IPS-18a (cell line): ENCODE measurements around the gene COPZ2.

Source experiments
- H3K27ac ChIP-seq: one replicate; pipeline ENCODE4 v1.5.1; 2013; ENCODE audit warnings: low read length
- H3K27me3 ChIP-seq: one replicate; pipeline ENCODE4 v1.6.1; 2013; ENCODE audit warnings: mild to moderate bottlenecking, low read length; ENCODE audit not compliant: control insufficient read depth, insufficient read depth
- H3K36me3 ChIP-seq: one replicate; pipeline ENCODE4 v1.6.1; 2013; ENCODE audit warnings: low read depth, low read length; ENCODE audit not compliant: control insufficient read depth
- H3K4me1 ChIP-seq: one replicate; pipeline ENCODE4 v1.6.1; 2013; ENCODE audit warnings: low read depth, low read length; ENCODE audit not compliant: control insufficient read depth
- H3K4me3 ChIP-seq: one replicate; pipeline ENCODE4 v1.5.1; 2013; ENCODE audit warnings: low read length
- H3K9ac ChIP-seq: one replicate; pipeline ENCODE4 v1.6.1; 2013; ENCODE audit warnings: mild to moderate bottlenecking, low read length, moderate library complexity
- H3K9me3 ChIP-seq: one replicate; pipeline ENCODE4 v1.6.1; 2013; ENCODE audit warnings: low read depth, low read length; ENCODE audit not compliant: control insufficient read depth

The COPZ2 gene

GRCh38 chr17:48067245-48067644 is 29.6 kb upstream of the COPZ2 start:
- Histone ChIP-seq H3K27me3 (no peaks in the 10 kb centered on the region), H3K9ac (no peak overlapping the region), H3K4me1 (peaks cover 7% of the 10 kb centered on the region), H3K36me3 (peaks cover 73% of the 10 kb centered on the region), H3K9me3 (no peaks in the 10 kb centered on the region), H3K27ac (no peak overlapping the region), H3K4me3 (no peak overlapping the region)

DNA sequence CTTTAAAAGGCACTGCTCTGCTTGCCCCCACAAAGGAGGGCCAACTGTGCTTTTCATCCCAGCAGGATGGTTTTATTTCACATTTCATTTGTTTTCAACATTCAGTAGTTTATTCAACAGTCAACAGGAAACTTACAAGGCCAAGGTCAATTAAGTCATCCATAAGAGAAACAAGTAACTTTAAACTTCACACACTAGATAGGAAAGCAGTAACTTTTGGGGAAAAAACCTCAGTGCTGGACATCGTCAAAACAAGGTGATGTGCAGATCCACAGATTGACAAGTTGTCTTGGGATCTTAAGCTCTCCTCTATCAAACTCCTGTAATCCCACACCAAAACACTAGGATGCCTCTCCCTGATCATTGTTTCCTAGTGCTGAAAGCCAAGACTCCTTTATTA is 29.1 kb upstream of the COPZ2 start:
- Histone ChIP-seq H3K9ac (no peak overlapping the region), H3K4me3 (no peak overlapping the region), H3K27ac (no peak overlapping the region), H3K9me3 (no peaks in the 10 kb centered on the region), H3K36me3 (peaks cover 78% of the 10 kb centered on the region), H3K27me3 (no peaks in the 10 kb centered on the region), H3K4me1 (peaks cover 7% of the 10 kb centered on the region)

GRCh38 chr17:48066192-48066591 is 28.6 kb upstream of the COPZ2 start:
- no peak overlapping the region for H3K9ac ChIP-seq
- H3K4me1 ChIP-seq, result peaks cover 7% of the 10 kb centered on the region
- H3K9me3 ChIP-seq, result no peaks in the 10 kb centered on the region
- no peaks in the 10 kb centered on the region for H3K27me3 ChIP-seq
- H3K27ac ChIP-seq, result no peak overlapping the region
- H3K4me3 ChIP-seq, result no peak overlapping the region
- peaks cover 77% of the 10 kb centered on the region for H3K36me3 ChIP-seq

- Histone ChIP-seq H3K9me3 (no peaks in the 10 kb centered on the region), H3K9ac (no peak overlapping the region), H3K36me3 (peaks cover 76% of the 10 kb centered on the region), H3K27me3 (no peaks in the 10 kb centered on the region), H3K27ac (no peak overlapping the region), H3K4me3 (no peak overlapping the region), H3K4me1 (peaks cover 7% of the 10 kb centered on the region)
These were observed 27.0 kb upstream of the COPZ2 start for GRCh38 chr17:48064638-48065037.

- Histone ChIP-seq H3K36me3 (peaks cover 86% of the 10 kb centered on the region), H3K27ac (no peak overlapping the region), H3K4me3 (no peak overlapping the region), H3K27me3 (no peaks in the 10 kb centered on the region), H3K9me3 (no peaks in the 10 kb centered on the region), H3K4me1 (peaks cover 7% of the 10 kb centered on the region), H3K9ac (no peak overlapping the region)
These were observed 24.7 kb upstream of the COPZ2 start for GRCh38 chr17:48062273-48062672.

- peaks cover 82% of the 10 kb centered on the region for H3K36me3 ChIP-seq
- no peak overlapping the region for H3K27ac ChIP-seq
- peaks cover 14% of the 10 kb centered on the region for H3K4me1 ChIP-seq
- H3K27me3 ChIP-seq, result no peaks in the 10 kb centered on the region
- no peak overlapping the region for H3K9ac ChIP-seq
- no peaks in the 10 kb centered on the region for H3K9me3 ChIP-seq
- H3K4me3 ChIP-seq, result no peak overlapping the region
These were observed 22.7 kb upstream of the COPZ2 start for GRCh38 chr17:48060249-48060648.

GRCh38 chr17:48059125-48059668 is 21.6 kb upstream of the COPZ2 start:
- Histone ChIP-seq H3K4me1 (peaks cover 15% of the 10 kb centered on the region), H3K36me3 (peaks cover 72% of the 10 kb centered on the region), H3K9ac (no peak overlapping the region), H3K4me3 (no peak overlapping the region), H3K9me3 (no peaks in the 10 kb centered on the region), H3K27me3 (no peaks in the 10 kb centered on the region), H3K27ac (no peak overlapping the region)

- no peaks in the 10 kb centered on the region for H3K9me3 ChIP-seq
- H3K4me1 ChIP-seq, result peaks cover 21% of the 10 kb centered on the region
- H3K27me3 ChIP-seq, result no peaks in the 10 kb centered on the region
- no peak overlapping the region for H3K27ac ChIP-seq
- H3K36me3 ChIP-seq, result peaks cover 69% of the 10 kb centered on the region
- no peak overlapping the region for H3K4me3 ChIP-seq
- H3K9ac ChIP-seq, result no peak overlapping the region
These were observed 21.0 kb upstream of the COPZ2 start for GRCh38 chr17:48058393-48059124.

- H3K36me3 ChIP-seq, result peaks cover 66% of the 10 kb centered on the region
- H3K9ac ChIP-seq, result no peak overlapping the region
These were observed 20.0 kb upstream of the COPZ2 start for GRCh38 chr17:48057626-48058025.

GRCh38 chr17:48056879-48057278 is 19.3 kb upstream of the COPZ2 start:
- Histone ChIP-seq H3K4me1 (peaks cover 36% of the 10 kb centered on the region), H3K9me3 (no peaks in the 10 kb centered on the region), H3K9ac (peak overlapping the region; percentile 96), H3K27ac (peak overlapping the region; percentile 97), H3K4me3 (peak overlapping the region; percentile 90), H3K36me3 (peaks cover 61% of the 10 kb centered on the region), H3K27me3 (no peaks in the 10 kb centered on the region)

More at GRCh38 chr17:48057626-48058025, 20.0 kb upstream of the COPZ2 start:
- H3K4me1 ChIP-seq, result peaks cover 31% of the 10 kb centered on the region
- H3K9me3 ChIP-seq, result no peaks in the 10 kb centered on the region
- no peaks in the 10 kb centered on the region for H3K27me3 ChIP-seq
- no peak overlapping the region for H3K4me3 ChIP-seq
- H3K27ac ChIP-seq, result no peak overlapping the region

GRCh38 chr17:48056246-48056745 is 18.7 kb upstream of the COPZ2 start:
- peaks cover 56% of the 10 kb centered on the region for H3K36me3 ChIP-seq
- H3K4me3 ChIP-seq, result peak overlapping the region; percentile 90
- peak overlapping the region; percentile 97 for H3K27ac ChIP-seq
- peak overlapping the region; percentile 96 for H3K9ac ChIP-seq
- H3K4me1 ChIP-seq, result peaks cover 42% of the 10 kb centered on the region
- H3K9me3 ChIP-seq, result no peaks in the 10 kb centered on the region
- H3K27me3 ChIP-seq, result no peaks in the 10 kb centered on the region
